Kidney capillary endothelial cell (primary cell): ENCODE results near the gene EIF3K.

ENCODE experiments used
- DNase-seq: peaks from one replicate; pipeline ENCODE4 v3.0.0-alpha.2; 2018; ENCODE audit warnings: low spot score

EIF3K gene

DNA sequence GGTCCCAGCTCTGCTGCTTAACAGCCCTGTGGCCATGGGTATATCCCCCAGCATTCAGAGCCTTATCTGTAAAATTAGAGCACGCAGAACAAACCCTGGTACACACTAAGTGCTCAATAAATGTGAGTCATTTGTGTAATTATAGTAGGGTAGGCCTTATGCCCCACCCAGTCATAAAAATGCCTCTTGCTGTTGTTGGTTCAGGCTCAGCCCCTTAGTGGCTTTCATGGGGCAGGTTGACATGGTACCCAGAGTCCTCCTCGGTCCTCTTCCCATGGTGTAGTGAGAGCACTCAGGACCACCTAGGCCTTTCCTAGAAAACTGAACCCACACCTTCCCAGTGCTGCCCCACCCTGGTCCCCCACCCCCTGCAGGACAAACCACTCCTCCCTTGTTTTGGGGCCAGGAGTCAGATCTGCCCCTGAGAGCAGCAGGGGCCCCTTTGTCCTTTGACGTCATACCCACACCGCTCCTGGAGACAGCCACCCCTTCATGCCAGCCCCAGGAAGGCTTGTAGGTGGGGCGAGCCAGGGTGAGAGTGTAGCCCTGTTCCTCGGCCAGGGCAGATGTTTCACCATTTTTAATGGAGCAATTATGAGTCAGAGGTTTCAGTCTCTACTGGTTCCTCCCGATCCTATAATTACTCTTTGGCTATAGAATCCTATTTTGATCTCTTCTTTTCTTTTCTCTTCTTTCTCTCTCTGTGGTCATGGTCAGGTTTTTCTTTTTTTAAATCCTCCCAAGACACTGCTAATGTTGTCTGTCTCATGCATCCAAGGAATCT is 65.3 kb downstream of the EIF3K start:
- no peak for DNase-seq

DNA sequence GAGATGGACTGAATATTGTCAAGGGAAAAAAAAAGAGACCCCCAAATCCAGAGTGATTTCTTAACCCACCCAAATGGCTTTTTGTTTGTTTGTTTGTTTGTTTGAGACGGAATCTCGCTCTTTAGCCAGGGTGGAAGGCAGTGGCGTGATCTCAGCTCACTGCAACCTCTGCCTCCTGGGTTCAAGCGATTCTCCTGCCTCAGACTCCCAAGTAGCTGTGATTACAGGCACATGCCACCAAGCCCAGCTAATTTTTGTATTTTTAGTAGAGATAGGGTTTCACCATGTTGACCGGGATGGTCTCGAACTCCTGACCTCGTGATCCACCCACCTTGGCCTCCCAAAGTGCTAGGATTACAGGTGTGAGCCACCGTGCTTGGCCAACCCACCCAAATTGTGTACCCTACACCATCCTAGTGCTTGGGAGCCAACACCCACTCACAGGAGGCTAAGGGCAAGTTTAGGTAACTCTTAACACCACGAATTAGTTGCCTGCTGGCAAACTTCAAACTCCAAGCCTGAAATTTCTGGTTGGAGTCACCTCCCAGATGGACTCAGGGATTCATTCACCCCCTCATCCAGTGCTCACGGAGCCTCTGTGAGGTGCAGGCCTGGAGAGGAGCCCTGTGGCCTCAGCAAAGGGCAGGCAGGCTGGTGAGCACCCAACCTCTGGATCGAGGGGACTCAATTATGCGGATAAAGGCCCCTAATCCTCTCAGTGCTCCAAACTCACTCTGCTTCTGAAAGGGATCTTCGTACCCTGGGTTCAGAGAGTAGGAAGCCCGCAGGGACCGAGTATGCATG is 66.1 kb downstream of the EIF3K start:
- no peak for DNase-seq

DNA sequence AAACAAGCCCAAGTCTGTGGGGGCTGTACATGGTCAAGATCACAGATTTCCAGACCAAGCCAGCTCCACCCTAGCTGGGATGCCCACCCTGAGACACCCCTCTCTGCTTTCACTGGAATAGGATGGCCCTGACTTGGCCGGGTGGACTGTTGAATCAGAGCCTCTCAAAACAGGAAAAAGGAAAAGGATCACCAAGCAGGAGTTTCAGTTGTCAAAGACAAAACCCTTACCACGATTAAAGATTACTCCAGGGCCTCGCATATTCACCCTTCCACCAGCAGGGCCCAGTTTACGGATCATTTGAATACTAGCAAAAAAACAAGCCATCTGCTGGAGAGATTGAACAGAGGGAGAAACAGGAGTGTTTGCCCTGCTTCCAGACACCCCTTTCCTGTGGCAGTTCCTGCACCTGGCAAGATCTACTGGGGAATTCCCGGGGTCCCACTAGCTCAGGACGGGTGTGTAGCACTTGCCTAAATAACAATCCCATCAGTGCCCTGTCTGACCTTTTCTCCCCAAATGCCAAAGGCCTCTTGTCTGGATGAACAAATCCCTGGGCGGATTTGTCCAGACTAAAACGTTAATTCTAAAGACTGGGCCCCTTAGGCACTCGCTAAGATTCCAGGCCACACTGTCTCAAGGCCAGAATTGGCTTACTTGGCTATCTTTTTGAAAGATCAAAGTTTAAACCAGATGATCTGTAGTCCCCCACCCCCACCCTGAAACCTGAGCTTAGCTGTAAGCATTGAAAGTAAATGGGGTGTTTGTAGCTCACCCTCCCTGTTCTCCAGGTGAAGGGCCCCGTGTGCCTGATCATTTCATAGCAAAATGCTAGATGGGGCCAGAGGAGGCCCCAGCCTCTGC is 66.9 kb downstream of the EIF3K start:
- DNase-seq: peak; percentile 72

DNA sequence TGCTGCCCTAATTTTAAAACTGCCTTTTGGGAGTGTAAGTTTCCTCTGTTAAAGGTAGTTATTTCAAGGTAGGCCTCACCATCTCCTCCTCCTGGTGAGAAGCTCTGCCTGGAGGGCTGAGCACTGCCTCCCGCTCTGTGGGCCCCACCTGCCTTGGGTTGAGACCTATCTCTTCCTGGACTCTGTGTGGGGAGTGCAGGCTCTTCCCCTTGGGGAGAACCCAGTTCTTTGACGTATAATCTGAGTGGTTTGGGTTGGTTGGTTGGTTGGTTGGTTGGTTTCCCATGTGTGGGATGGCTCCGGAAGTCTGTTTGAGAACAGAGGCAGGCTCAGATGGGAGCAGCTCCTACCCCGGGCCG is 67.5 kb downstream of the EIF3K start:
- no peak for DNase-seq
